Mononuclear cell (primary cell): ENCODE results near the gene ENTPD8. TPM values are rescaled to one million over a fixed set of nuclear protein-coding genes. Genes with fewer than 3 reads are reported as not detected.

ENCODE experiments used
- H3K27me3 ChIP-seq: 2 replicates; pipeline ENCODE4 v1.6.0; 2011; ENCODE audit warnings: low read length, control low read depth; ENCODE audit not compliant: insufficient read depth
- H3K4me1 ChIP-seq: 2 replicates; pipeline ENCODE4 v1.5.1; 2011; ENCODE audit warnings: mild to moderate bottlenecking, low read length, control low read depth; ENCODE audit not compliant: insufficient read depth
- H3K4me3 ChIP-seq: 2 replicates; pipeline ENCODE4 v1.5.1; 2011; ENCODE audit warnings: mild to moderate bottlenecking, low read length, moderate library complexity
- H3K9me3 ChIP-seq: 2 replicates; pipeline ENCODE4 v1.5.1; 2011; ENCODE audit warnings: low read depth, mild to moderate bottlenecking, control low read depth, low read length
- total RNA-seq: library from RNA; depleted of rRNA; stranded (reverse); fragments of >200 nt; gene quantifications from one replicate; pipeline ENCODE4 v1.2.3, GENCODE V29; 2012

ENTPD8 gene
- total RNA-seq, 1 donor: not detected

DNA sequence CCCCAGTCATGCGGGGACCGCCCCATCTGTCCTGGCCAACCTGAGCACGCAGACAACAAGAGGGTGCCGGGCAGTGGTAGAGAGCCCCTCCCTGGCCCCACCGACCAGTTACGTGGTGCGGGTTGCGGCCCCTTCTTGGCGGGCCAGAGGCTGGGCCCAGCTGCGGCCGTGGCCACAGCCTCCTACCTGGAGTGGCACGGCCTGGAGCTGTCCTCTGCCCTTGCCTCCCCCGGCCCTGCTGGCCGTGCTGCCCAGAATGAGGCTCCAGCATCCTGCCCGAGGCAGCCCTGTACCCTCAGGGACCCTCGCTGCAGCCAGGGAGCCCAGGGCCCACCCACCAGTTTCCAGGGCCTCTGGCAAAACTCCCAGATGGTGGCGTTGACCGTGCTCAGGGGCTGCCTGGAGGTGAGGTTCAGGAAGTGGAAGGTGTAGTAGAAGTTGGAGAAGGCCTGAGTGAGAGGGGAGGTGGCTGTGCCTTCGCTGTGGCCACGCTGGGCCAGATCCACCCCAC, 5.7 kb downstream of the ENTPD8 start:
- Histone ChIP-seq H3K4me1 (no peaks in the 10 kb centered on the region), H3K9me3 (no peaks in the 10 kb centered on the region)

DNA sequence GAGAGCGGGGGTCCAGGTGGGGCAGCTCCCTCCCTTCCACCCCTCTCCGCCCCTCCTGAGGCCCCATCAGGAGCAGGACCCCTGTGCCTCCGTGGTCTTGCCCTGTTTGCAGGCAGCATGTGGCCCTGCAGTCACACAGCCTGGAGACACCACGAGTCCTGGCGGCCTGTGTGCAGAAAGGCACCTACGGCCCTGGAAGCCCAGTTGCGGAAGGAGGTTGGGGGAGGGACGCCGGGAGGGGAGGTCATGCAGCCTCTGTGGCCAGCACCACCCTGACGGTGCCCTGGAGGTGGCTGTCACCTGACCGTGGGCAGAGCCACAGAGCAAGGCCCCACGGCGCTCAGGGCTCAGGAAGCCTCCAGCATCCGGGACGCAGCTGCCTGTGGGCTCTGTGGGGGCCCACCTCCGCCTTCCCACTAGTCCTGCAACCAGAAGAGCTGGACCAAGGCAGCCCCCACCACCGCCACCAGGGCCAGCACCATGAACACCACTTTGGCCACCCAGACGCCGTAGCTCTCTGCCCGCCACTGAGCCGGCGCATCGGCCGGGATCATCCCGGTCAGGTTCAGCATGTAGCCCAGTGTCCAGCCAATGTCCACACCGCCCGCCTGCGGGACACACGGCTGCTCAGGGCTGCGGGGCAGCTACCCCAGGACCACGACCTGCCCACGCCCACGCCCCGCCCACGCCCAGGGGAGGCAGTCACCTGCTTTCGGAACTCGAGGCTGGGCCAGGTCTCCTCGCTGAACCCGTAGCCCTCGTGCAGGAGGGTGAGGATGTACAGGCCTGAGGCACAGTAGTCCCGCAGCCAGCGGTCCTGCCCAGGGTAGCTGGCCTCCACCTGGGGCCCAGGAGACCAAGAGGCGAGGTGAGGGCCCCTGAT, 6.4 kb downstream of the ENTPD8 start:
- Histone ChIP-seq H3K4me3 (no peak overlapping the region), H3K9me3 (no peaks in the 10 kb centered on the region), H3K27me3 (no peaks in the 10 kb centered on the region), H3K4me1 (no peaks in the 10 kb centered on the region)

More for the DNA sequence above, 5.7 kb downstream of the ENTPD8 start:
- Histone ChIP-seq H3K27me3 (no peaks in the 10 kb centered on the region), H3K4me3 (no peak overlapping the region)

DNA sequence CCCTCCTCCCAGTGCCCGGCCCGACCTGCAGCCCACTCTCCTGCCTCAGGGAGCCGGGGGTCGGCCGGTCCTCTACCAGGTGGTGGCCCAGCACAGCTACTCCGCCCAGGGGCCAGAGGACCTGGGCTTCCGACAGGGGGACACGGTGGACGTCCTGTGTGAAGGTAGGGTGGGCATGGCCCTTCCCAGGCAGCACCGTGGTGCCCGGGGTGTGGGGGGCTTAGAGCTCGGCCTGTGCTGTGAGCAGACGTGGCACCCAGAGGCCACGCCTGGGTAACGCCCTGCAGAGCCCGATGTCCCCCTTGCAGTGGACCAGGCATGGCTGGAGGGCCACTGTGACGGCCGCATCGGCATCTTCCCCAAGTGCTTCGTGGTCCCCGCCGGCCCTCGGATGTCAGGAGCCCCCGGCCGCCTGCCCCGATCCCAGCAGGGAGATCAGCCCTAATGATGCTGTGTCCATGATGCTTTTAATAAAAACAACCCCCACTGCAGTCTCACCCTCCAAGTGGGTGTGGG, 7.2 kb downstream of the ENTPD8 start:
- Histone ChIP-seq H3K4me3 (no peak overlapping the region), H3K4me1 (no peaks in the 10 kb centered on the region), H3K9me3 (no peaks in the 10 kb centered on the region), H3K27me3 (no peaks in the 10 kb centered on the region)

DNA sequence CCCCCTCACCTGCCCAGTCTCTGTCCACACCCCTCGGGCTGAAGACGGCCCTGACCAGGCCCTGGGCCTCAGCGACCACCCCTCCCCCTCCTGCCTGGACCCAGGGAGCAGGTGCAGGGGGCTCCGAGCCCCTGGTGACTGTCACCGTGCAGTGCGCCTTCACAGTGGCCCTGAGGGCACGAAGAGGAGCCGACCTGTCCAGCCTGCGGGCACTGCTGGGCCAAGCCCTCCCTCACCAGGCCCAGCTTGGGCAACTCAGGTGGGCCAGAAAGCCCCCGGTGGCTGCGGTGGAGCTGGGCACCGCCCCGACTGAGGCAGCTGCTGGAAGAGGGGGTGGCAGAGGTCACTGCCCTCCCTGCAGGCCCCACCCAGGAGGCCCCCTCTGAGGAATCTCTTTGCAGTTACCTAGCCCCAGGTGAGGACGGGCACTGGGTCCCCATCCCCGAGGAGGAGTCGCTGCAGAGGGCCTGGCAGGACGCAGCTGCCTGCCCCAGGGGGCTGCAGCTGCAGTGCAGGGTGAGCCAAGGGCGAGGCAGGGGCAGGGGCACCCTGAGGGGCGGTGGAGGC, 7.7 kb downstream of the ENTPD8 start:
- Histone ChIP-seq H3K4me3 (no peak overlapping the region), H3K9me3 (no peaks in the 10 kb centered on the region), H3K27me3 (no peaks in the 10 kb centered on the region), H3K4me1 (no peaks in the 10 kb centered on the region)

DNA sequence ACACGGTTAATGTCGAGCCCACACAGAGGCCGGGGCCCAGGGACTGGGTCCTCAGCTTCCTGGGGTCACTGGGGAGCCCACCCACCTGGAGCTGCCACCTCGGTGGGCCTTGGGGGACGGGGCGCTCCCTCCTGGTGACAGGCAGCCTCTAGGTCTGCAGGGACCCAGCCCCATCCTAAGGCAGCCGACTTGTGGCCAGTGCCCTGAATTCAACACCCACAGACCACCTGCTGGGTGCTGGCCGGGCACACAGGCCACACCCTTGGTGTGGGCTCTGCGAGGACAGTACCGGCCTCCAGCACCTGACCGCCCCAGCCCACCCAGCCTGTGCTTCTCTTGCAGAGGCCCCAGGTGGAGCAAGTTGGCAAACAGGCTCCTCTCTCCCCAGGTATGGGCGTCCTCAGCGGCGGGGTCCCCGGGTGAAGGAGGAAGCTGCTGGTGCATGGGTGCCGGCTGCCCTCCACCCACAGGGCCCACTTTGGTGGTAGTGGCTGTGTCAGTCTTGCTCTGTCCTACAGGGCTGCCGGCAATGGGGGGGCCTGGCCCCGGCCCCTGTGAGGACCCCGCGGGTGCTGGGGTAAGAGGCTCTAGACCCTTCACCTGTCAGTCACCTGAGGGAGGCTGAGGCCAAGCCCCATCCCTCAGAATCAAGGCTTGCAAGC, 8.3 kb downstream of the ENTPD8 start:
- no peaks in the 10 kb centered on the region for H3K27me3 ChIP-seq
- no peaks in the 10 kb centered on the region for H3K4me1 ChIP-seq
- no peaks in the 10 kb centered on the region for H3K9me3 ChIP-seq
- H3K4me3 ChIP-seq: no peak overlapping the region

DNA sequence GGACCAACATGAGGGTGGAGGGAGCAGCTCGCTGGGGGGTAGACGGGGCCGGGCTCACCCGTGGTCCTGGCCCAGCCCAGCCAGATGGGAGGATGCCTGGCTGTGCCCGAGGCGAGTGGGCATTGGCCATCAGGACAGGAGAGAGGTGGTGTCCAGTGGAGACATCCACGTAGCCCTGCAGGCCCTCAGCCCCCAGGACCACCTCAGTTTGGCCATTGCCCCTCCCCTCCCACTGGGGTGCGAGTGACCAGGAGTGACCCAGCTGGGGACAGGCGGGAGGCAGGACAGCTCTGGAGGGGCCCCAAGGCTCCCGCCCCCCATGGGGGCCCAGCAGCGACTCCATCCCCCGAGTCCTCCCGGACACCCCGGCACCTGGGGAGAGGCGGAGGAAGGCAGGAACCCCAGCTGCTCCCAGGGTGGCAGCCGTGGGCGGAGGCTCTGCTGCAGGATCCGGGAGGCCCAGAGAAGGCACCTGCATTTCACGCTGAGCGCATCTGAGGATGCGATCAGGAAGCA, 9.7 kb downstream of the ENTPD8 start:
- H3K9me3 ChIP-seq: no peaks in the 10 kb centered on the region
- no peaks in the 10 kb centered on the region for H3K4me1 ChIP-seq
- H3K27me3 ChIP-seq: no peaks in the 10 kb centered on the region
- no peak overlapping the region for H3K4me3 ChIP-seq

DNA sequence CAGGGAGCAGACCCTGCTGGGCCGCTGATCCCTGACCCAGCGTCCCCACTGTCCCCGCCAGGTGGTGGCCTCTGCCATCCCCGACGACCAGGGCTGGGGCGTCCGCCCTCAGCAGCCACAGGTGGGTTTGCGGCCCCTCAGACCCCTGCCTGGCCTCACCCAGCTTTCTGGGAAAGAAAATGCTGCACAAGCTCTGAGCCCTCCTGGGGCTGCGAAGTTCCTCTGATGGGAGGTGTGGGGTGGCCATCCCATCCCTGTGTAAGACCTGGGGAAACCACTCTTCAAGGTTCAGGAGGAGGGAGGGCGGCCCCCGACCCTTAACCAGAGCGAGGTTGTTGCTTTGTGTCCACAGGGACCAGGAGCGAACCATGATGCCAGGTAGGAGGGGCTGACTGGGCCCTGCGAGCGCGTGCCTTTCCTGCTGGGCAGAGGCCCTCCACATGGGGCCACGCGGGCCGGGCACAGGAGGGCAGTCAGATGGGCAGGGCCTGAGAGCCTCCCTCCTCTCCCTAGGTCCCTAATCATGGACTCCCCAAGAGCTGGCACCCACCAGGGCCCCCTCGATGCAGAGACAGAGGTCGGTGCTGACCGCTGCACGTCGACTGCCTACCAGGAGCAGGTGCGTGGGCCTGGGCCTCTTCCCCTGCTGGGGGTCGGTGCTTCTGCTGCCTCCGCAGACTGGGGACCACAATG, 10.3 kb downstream of the ENTPD8 start:
- Histone ChIP-seq H3K4me3 (no peak overlapping the region), H3K9me3 (no peaks in the 10 kb centered on the region), H3K27me3 (no peaks in the 10 kb centered on the region), H3K4me1 (no peaks in the 10 kb centered on the region)

DNA sequence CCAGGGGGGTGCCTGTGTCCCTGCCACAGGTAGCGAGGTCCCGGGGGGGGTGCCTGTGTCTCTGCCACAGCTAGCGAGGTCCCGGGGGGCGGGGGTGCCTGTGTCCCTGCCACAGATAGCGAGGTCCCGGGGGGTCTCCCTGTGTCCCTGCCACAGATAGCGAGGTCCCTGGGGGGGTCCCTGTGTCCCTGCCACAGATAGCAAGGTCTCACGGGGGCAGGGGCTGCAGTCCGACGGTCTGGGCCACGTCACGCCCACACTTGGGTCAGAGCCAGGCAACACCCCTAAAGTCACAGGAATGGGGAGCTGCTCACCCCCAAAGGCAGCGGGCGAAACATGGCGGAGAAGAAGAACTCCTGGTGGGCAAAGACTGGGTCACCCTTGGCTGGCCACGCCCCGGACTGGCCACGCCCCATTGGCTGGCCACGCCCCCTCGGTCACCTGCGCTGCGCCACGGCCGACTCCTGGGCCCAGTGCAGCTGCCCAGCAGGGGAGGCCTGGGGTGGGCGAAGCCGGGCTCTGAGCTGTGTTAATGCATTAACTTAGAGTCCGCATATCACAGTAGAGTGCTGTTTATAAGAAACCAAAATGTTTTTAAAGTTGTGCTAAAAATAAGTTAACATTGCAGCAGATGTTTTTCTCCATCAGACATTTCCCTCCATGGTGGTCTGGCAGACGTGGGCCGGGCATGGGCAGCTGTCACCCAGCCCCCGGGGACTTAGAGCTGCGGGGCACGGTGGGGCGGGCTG, 11.0 kb downstream of the ENTPD8 start:
- no peaks in the 10 kb centered on the region for H3K27me3 ChIP-seq
- H3K4me1 ChIP-seq: no peaks in the 10 kb centered on the region
- H3K4me3 ChIP-seq: no peak overlapping the region
- no peaks in the 10 kb centered on the region for H3K9me3 ChIP-seq

DNA sequence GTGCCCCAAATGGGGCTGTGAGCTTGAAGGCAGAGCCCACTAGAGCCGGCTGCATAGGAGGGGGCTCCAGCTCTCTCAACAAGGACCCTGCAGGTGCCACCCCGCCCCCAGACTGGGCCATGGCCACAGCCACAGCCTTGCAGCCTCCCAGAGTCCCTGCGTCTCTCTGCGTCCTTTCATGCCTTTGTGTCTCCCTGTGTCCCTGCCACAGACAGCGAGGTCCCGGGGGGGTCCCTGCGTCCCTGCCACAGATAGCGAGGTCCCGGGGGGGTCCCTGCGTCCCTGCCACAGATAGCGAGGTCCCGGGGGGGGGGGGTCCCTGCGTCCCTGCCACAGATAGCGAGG, 11.6 kb downstream of the ENTPD8 start:
- H3K4me1 ChIP-seq: peaks cover 1% of the 10 kb centered on the region
- H3K4me3 ChIP-seq: no peak overlapping the region

DNA sequence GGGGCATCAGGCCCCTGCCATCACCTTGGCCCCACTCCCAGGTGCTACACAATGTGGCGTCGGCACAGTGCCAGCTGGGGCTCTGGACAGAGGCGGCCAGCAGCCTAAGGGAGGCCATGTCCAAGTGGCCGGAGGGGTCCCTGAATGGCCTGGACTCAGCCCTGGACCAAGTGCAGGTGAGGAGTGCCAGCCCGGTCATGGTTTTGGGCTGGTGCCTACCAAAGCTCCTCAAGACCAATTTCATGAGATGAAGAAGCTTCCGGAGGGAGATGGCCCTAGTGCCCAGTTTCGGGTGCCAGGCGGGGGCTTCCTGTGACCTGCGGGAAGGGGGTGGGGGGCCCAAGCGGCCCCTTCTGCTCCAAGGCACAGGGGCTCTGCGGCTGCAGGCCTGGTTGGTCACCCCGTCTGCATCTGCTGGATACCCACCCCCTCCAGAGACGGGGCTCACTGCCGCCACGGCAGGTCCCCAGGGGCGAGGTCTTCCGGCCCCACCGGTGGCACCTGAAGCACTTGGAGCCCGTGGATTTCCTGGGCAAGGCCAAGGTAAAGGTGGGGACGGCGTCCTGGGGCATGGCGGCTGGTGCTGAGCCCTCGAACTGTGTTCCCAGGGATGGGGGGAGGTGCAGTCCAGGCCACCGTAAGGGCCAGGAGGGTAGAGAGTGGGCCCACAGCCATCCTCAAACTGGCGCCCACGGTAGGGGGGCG, 12.2 kb downstream of the ENTPD8 start:
- Histone ChIP-seq H3K9me3 (no peaks in the 10 kb centered on the region), H3K4me1 (peaks cover 6% of the 10 kb centered on the region), H3K4me3 (no peak overlapping the region), H3K27me3 (no peaks in the 10 kb centered on the region)

More for the DNA sequence above, 11.6 kb downstream of the ENTPD8 start:
- Histone ChIP-seq H3K9me3 (no peaks in the 10 kb centered on the region), H3K27me3 (no peaks in the 10 kb centered on the region)

DNA sequence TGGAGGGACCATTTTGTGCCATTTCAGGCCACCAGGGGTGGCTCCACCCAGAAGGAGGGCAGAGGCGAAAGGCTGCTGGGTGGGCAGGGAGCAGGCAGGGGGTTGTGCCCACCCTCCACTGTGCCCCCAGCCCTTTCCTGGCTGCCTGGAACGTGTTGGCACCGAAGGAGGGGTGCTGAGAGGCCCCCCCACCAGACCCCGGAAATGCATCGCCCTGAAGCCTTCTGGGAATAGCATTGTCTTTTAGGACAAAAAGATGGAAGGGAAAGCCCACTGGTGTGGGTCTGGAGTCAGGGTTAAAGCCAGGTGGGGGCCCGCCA, 12.9 kb downstream of the ENTPD8 start:
- Histone ChIP-seq H3K9me3 (no peaks in the 10 kb centered on the region), H3K4me3 (no peak overlapping the region), H3K4me1 (peaks cover 13% of the 10 kb centered on the region), H3K27me3 (no peaks in the 10 kb centered on the region)

DNA sequence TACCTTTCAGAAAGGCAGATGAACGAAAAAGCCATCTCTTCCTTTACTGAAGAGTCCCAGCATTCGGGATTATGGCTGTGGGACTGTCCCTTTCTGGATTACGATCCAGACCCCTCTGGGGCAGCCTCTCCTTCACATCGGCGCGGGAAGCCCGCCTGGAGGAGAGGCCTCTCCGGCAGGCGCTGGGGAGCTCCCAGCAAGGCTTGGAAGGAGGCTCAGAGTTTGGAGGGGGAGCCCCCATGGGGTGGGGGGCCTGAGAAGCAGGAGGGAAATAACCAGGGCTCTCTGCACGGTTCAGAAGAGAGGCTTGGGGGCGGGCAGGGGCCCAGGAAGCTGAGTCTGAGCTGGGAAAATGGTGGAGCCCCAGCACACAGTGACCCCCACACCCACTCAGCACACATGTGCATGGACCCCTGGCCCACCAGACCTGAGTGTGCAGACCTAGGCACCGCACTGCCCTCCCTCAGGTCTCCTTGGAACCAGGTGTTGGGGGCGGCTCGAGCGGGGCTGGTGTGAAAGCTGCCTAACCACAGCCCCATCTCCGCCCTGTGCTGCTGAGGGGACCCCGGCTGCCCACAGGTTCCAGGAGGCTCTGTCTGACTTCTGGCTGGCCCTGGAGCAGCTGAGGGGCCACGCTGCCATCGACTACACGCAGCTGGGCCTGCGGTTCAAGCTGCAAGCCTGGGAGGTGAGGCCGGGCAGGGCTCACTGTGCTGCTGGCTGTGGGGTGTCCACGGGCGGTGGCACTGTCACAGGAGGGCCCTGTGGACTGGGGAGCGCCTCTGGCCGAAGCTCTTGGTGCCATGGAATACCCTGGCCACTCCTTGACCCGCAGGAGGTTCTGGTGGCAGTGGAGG, 13.5 kb downstream of the ENTPD8 start:
- Histone ChIP-seq H3K4me1 (peaks cover 13% of the 10 kb centered on the region), H3K4me3 (no peak overlapping the region), H3K9me3 (no peaks in the 10 kb centered on the region), H3K27me3 (no peaks in the 10 kb centered on the region)

DNA sequence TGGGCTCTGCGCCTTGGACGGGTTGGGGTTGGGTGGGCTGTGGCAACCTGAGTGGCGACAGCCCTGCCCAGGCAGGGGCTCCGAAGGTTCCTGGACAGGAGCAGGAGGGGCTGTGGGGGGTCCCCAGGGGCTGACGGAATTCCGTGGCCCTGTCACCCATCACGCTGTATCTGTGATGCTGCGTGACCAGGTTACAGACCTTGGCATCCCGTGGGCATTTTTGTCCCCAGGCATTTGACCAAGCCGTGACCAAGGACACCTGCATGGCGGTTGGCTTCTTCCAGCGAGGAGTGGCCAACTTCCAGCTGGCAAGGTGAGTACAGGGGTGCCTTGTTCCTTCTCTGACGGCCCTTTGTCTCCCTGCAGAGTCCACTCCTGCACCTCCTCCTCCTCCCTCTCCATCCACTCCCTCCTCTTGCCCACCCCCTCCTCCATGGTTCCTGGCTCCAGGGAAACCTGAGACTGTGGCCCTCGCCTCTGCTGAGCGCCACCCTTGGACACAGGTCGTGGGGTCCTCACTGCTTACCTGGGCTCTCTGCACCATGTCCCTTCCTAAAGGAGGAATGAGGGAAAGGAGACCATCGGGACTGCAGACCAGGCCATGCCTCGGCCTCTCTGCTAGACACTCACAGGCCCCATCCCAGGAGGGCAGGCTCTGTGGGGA, 15.0 kb downstream of the ENTPD8 start:
- H3K27me3 ChIP-seq: no peaks in the 10 kb centered on the region
- no peak overlapping the region for H3K4me3 ChIP-seq
- H3K4me1 ChIP-seq: peaks cover 27% of the 10 kb centered on the region
- H3K9me3 ChIP-seq: no peaks in the 10 kb centered on the region
